SK-N-MC (cell line): ENCODE measurements around the gene ELFN2.

Experiments
- DNase-seq: peaks from one replicate; pipeline ENCODE4 v3.0.0-alpha.2; 2011; ENCODE audit warnings: low read depth, low spot score
- H3K27ac ChIP-seq: fragments of 200-600 bp; sonication (generic); 2 replicates; pipeline ENCODE4 v1.5.1; 2016; ENCODE audit warnings: mixed run types
- H3K36me3 ChIP-seq: fragments of 200-600 bp; sonication (generic); 2 replicates; pipeline ENCODE4 v1.6.1; 2017; ENCODE audit warnings: antibody characterized with exemption, low read length, mixed read lengths; ENCODE audit not compliant: insufficient read depth
- H3K4me3 ChIP-seq: fragments of 200-600 bp; sonication (generic); 2 replicates; pipeline ENCODE4 v1.5.1; 2016
- H3K9ac ChIP-seq: fragments of 200-600 bp; sonication (generic); 2 replicates; pipeline ENCODE4 v1.8.0; 2017; ENCODE audit warnings: mixed run types, mixed read lengths; ENCODE audit not compliant: insufficient read length
- H3K9me3 ChIP-seq: fragments of 200-600 bp; sonication (generic); 2 replicates; pipeline ENCODE4 v1.6.1; 2017; ENCODE audit warnings: low read depth, mild to moderate bottlenecking, antibody characterized with exemption, low read length, moderate library complexity, mixed read lengths
- EZH2 ChIP-seq: fragments of 200-600 bp; sonication (generic); IDR thresholded peaks from one replicate; pipeline ENCODE4 v1.6.1; 2017; ENCODE audit warnings: antibody characterized with exemption
- FOXP2 ChIP-seq: optimal IDR thresholded peaks from 2 replicates; pipeline ENCODE3; 2011; ENCODE audit warnings: mild to moderate bottlenecking, moderate library complexity; ENCODE audit not compliant: insufficient read depth; ENCODE audit errors: extremely low read length, control extremely low read depth
- POLR2AphosphoS5 ChIP-seq: IDR thresholded peaks from 2 replicates; pipeline ENCODE4 v1.6.1; 2012; ENCODE audit warnings: mild to moderate bottlenecking, low read depth, low read length, borderline replicate concordance

The ELFN2 gene

GRCh38 chr22:37378642-37379058 is 48.6 kb downstream of the ELFN2 start:
- Histone ChIP-seq H3K9ac (no peak overlapping the region), H3K4me3 (no peak overlapping the region), H3K27ac (no peak overlapping the region), H3K9me3 (no peaks in the 10 kb centered on the region), H3K36me3 (no peaks in the 10 kb centered on the region)
- DNase-seq, result no peak
- TF ChIP-seq EZH2, result no peak
- TF ChIP-seq POLR2AphosphoS5, result no peak
- no peak for TF ChIP-seq FOXP2

GRCh38 chr22:37377927-37378326 is 49.4 kb downstream of the ELFN2 start:
- DNase-seq, result no peak
- Histone ChIP-seq H3K4me3 (no peak overlapping the region), H3K36me3 (no peaks in the 10 kb centered on the region), H3K9ac (no peak overlapping the region), H3K9me3 (no peaks in the 10 kb centered on the region), H3K27ac (no peak overlapping the region)
- TF ChIP-seq EZH2, result no peak
- TF ChIP-seq FOXP2, result no peak
- TF ChIP-seq POLR2AphosphoS5, result no peak

GRCh38 chr22:37377138-37377537 is 50.1 kb downstream of the ELFN2 start:
- no peak overlapping the region for H3K27ac ChIP-seq
- no peak for TF ChIP-seq FOXP2
- TF ChIP-seq EZH2, result no peak
- TF ChIP-seq POLR2AphosphoS5, result no peak
- no peak overlapping the region for H3K4me3 ChIP-seq
- H3K36me3 ChIP-seq, result no peaks in the 10 kb centered on the region
- H3K9me3 ChIP-seq, result no peaks in the 10 kb centered on the region
- no peak for DNase-seq
- H3K9ac ChIP-seq, result no peak overlapping the region

GRCh38 chr22:37376643-37377042 is 50.6 kb downstream of the ELFN2 start:
- Histone ChIP-seq H3K9me3 (no peaks in the 10 kb centered on the region), H3K36me3 (no peaks in the 10 kb centered on the region), H3K9ac (no peak overlapping the region), H3K27ac (no peak overlapping the region), H3K4me3 (no peak overlapping the region)
- DNase-seq, result no peak
- TF ChIP-seq EZH2 (no peak), FOXP2 (no peak), POLR2AphosphoS5 (no peak)

GRCh38 chr22:37375801-37376200 is 51.5 kb downstream of the ELFN2 start:
- no peaks in the 10 kb centered on the region for H3K36me3 ChIP-seq
- no peaks in the 10 kb centered on the region for H3K9me3 ChIP-seq
- H3K4me3 ChIP-seq, result no peak overlapping the region
- no peak for DNase-seq
- H3K27ac ChIP-seq, result no peak overlapping the region
- H3K9ac ChIP-seq, result no peak overlapping the region
- TF ChIP-seq EZH2, result no peak
- TF ChIP-seq POLR2AphosphoS5, result no peak
- TF ChIP-seq FOXP2, result no peak

GRCh38 chr22:37374571-37374970 is 52.7 kb downstream of the ELFN2 start:
- H3K4me3 ChIP-seq, result no peak overlapping the region
- TF ChIP-seq FOXP2, result no peak
- no peak for TF ChIP-seq EZH2
- TF ChIP-seq POLR2AphosphoS5, result no peak
- H3K9ac ChIP-seq, result no peak overlapping the region
- DNase-seq, result no peak
- H3K9me3 ChIP-seq, result no peaks in the 10 kb centered on the region
- no peak overlapping the region for H3K27ac ChIP-seq
- H3K36me3 ChIP-seq, result no peaks in the 10 kb centered on the region

- no peak for DNase-seq
These were observed 53.8 kb downstream of the ELFN2 start for GRCh38 chr22:37373451-37373850.

GRCh38 chr22:37371911-37372310 is 55.4 kb downstream of the ELFN2 start:
- Histone ChIP-seq H3K9ac (no peak overlapping the region), H3K4me3 (no peak overlapping the region), H3K36me3 (no peaks in the 10 kb centered on the region), H3K9me3 (no peaks in the 10 kb centered on the region), H3K27ac (no peak overlapping the region)
- no peak for DNase-seq
- TF ChIP-seq FOXP2, result no peak
- no peak for TF ChIP-seq EZH2
- TF ChIP-seq POLR2AphosphoS5, result no peak

More at GRCh38 chr22:37373451-37373850, 53.8 kb downstream of the ELFN2 start:
- Histone ChIP-seq H3K9ac (no peak overlapping the region), H3K4me3 (no peak overlapping the region), H3K9me3 (no peaks in the 10 kb centered on the region), H3K36me3 (no peaks in the 10 kb centered on the region), H3K27ac (no peak overlapping the region)
- TF ChIP-seq FOXP2, result no peak
- TF ChIP-seq POLR2AphosphoS5, result no peak
- TF ChIP-seq EZH2, result no peak

- no peaks in the 10 kb centered on the region for H3K36me3 ChIP-seq
- no peak overlapping the region for H3K4me3 ChIP-seq
- TF ChIP-seq POLR2AphosphoS5 (no peak), FOXP2 (no peak), EZH2 (no peak)
- no peak for DNase-seq
- H3K9ac ChIP-seq, result no peak overlapping the region
- H3K27ac ChIP-seq, result no peak overlapping the region
- H3K9me3 ChIP-seq, result no peaks in the 10 kb centered on the region
These were observed 55.8 kb downstream of the ELFN2 start for GRCh38 chr22:37371491-37371890.
